ENCODE results near the gene PDE2A. TPM values are rescaled to one million over a fixed set of nuclear protein-coding genes. Genes with fewer than 3 reads are reported as not detected.

Gene PDE2A
- total RNA-seq, 1 donor from 2014 or later = 403 TPM

- TF ChIP-seq, protein P1, sequence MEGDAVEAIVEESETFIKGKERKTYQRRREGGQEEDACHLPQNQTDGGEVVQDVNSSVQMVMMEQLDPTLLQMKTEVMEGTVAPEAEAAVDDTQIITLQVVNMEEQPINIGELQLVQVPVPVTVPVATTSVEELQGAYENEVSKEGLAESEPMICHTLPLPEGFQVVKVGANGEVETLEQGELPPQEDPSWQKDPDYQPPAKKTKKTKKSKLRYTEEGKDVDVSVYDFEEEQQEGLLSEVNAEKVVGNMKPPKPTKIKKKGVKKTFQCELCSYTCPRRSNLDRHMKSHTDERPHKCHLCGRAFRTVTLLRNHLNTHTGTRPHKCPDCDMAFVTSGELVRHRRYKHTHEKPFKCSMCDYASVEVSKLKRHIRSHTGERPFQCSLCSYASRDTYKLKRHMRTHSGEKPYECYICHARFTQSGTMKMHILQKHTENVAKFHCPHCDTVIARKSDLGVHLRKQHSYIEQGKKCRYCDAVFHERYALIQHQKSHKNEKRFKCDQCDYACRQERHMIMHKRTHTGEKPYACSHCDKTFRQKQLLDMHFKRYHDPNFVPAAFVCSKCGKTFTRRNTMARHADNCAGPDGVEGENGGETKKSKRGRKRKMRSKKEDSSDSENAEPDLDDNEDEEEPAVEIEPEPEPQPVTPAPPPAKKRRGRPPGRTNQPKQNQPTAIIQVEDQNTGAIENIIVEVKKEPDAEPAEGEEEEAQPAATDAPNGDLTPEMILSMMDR (IDR thresholded peaks at IDR 0.05) = no peak
- Histone ChIP-seq H3K4me3 (no peak overlapping the region), H3K36me3 (peaks cover 10 to 19% of the 10 kb centered on the region in 2 donors), H3K27ac (no peak overlapping the region), H3K4me1 (peaks cover 9 to 28% of the 10 kb centered on the region in 2 donors), H3K27me3 (no peaks in the 10 kb centered on the region), H3K9me3 (no peaks in the 10 kb centered on the region)
- intact Hi-C loops (cut with DNase I) = no loop called here
- no peak for DNase-seq (ENCODE audit: low spot score in 2 of 2)
Measured at GRCh38 chr11:72716788-72717435, 42.7 kb upstream of the PDE2A start.

DNA sequence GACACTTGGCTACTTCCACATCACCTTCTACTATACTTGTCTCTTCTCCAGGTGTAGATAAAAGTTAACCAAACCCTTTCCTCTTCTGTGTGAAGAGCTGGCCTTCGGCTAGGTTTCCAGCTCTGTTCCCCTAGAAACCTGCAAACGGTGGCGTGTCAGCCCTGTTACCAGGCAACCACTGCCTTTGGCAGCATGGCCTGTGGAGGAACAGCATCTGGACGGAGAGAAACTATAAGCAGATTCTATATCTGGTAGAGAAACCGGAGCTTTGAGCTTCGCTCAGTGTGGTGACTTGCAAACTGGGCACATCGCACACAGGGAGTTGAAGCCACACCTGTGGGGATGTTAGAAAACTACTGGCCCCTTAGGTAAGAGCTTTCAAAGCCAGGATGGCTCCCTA lies 42.1 kb upstream of the PDE2A start:
- Histone ChIP-seq H3K27ac (no peak overlapping the region), H3K36me3 (peaks cover 14 to 24% of the 10 kb centered on the region in 2 donors), H3K9me3 (no peaks in the 10 kb centered on the region), H3K27me3 (no peaks in the 10 kb centered on the region), H3K4me3 (no peak overlapping the region), H3K4me1 (peaks cover 9 to 27% of the 10 kb centered on the region in 2 donors)
- DNase-seq (ENCODE audit: low spot score in 2 of 2) = no peak
- TF ChIP-seq, protein P1 (IDR thresholded peaks at IDR 0.05) = no peak
- intact Hi-C loops (cut with DNase I) = no loop called here

- H3K4me1 ChIP-seq = no peaks in the 10 kb centered on the region
Measured at GRCh38 chr11:72712841-72713240, 38.6 kb upstream of the PDE2A start.

DNA sequence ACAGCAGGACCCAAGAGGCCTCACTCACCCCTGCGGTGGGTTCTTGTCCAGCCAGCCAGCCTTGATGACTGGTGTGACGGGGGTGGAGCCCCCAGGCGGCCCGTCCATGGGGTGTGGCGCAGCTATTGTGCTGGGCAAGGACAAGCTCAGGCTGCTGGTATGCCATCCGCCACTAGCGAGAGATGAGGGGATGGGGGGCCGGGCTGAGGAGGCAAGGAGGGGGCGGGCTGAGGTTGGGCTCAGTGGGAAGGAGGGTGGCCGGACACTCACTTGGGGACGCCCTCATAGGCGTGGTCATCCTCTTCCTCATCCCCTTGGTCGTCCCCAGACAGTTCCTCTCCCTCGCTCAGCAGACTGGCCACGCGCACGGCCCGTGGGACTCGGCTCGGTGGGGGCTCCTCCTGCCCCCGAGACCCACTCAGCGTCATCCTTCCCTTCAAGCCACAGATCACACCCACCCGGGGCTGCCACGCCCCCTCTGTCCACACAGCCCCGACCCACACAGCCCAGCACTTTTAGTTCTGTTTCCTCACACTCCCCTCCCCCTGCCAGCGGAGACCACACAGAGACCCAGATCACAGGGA lies 38.0 kb upstream of the PDE2A start:
- peak; percentile 63 to 81 for DNase-seq (ENCODE audit: low spot score in 2 of 2)
- intact Hi-C loops (cut with DNase I) = no loop called here

More at GRCh38 chr11:72712841-72713240, 38.6 kb upstream of the PDE2A start:
- intact Hi-C loops (cut with DNase I) = no loop called here
- H3K4me3 ChIP-seq = no peak overlapping the region
- H3K36me3 ChIP-seq = peaks cover 46 to 58% of the 10 kb centered on the region in 2 donors
- no peaks in the 10 kb centered on the region for H3K27me3 ChIP-seq
- no peak for DNase-seq (ENCODE audit: low spot score in 2 of 2)
- H3K9me3 ChIP-seq = no peaks in the 10 kb centered on the region
- TF ChIP-seq, protein P1 (IDR thresholded peaks at IDR 0.05) = no peak
- peak overlapping the region in 1 of 2 donors; percentile 4 for H3K27ac ChIP-seq

DNA sequence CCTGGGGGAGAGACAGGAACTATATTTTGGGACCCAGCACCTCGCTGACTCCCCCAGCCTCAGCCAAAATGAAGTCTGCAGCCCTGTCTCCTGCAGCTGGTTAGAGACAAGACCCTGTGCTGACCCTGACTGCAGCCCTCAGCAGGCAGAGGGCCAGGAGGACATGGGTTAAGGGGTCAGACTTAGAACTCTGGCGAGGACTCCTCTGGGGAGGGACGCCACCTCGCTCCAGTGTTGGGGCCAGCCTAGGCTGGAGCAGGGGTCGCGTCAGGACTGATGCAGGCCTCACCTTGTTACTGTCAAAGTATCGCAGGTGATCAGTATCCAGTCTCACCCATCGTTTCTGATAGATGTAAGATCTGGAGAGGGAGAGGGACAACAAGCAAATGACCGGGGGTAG lies 36.9 kb upstream of the PDE2A start:
- peaks cover 57 to 60% of the 10 kb centered on the region in 2 donors for H3K36me3 ChIP-seq
- DNase-seq (ENCODE audit: low spot score in 2 of 2) = no peak
- H3K4me3 ChIP-seq = no peak overlapping the region
- H3K9me3 ChIP-seq = no peaks in the 10 kb centered on the region
- H3K27me3 ChIP-seq = no peaks in the 10 kb centered on the region
- H3K27ac ChIP-seq = no peak overlapping the region
- H3K4me1 ChIP-seq = no peaks in the 10 kb centered on the region
- intact Hi-C loops (cut with DNase I) = no loop called here
- TF ChIP-seq, protein P1 (IDR thresholded peaks at IDR 0.05) = no peak

More for the DNA sequence above, 38.0 kb upstream of the PDE2A start:
- peaks cover 49 to 60% of the 10 kb centered on the region in 2 donors for H3K36me3 ChIP-seq
- no peaks in the 10 kb centered on the region for H3K27me3 ChIP-seq
- no peak overlapping the region for H3K27ac ChIP-seq
- H3K9me3 ChIP-seq = no peaks in the 10 kb centered on the region
- no peaks in the 10 kb centered on the region for H3K4me1 ChIP-seq
- H3K4me3 ChIP-seq = no peak overlapping the region
- TF ChIP-seq, protein P1 (IDR thresholded peaks at IDR 0.05) = no peak
